ENCODE data around the gene BRD8. TPM values are rescaled to one million over a fixed set of nuclear protein-coding genes. Genes with fewer than 3 reads are reported as not detected.
"Not testable (repeated sequence)": the region's sequence is repeated elsewhere in the genome, so short reads cannot be mapped to it uniquely, and the experiment has no call there.

The BRD8 gene
- polyA plus RNA-seq, 1 donor: 228 TPM

DNA sequence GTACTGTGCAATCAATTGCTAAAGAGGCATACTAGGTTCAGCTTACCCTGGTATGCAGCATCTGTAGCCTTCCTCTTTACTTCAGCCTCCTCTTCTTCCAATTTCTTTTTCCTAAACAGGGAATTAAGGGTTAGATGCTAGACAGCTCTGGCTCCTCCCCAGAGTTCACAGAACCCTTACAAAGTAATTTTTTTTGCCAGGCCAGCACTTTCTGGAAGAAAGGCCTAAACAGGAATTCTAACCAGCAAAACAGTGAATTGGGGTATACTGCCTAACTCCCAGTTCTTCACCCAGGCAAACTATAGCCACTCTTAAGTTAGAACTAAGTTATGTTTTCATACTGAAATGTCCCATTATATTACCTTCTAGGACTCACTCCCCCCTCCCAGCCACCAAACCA lies 8.1 kb downstream of the BRD8 start:
- DNase-seq: no peak

DNA sequence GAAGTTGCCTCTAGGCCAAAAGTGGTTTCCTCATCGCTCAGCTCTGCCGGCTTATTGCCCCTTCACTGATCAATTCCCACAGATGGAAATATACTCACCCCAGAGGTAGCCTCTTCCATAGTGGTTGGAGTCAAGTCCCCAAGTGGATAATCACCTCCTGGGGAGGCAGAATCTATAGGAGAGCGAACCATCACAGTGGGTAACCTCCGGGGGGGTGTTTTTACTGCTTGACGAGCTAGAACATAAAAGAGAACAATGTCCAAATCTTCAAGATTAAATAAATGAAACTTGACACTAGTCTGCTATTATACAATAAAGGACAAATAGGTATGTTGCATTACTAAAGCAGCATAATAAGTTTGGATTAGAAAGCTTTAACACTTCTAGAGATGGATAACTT lies 9.3 kb downstream of the BRD8 start:
- no peak for DNase-seq

DNA sequence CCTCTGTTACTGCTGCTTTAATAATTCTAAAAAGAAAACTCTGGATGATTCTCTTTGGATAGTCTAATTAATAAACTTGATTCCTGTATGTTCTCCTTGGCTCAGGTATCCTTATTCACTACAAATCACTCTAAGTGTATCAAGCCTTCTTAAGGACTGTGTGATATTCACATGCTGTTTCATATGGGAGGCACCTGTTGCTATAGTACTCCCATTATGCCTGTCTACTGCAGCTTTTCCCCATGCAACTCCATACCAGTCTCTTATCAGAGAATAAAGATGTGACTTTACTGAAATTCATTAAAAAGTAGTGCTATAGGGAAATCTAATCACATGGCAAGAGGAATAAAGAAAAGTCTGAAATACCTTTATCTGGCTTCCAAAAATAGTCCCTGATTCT lies 14.7 kb downstream of the BRD8 start:
- no peak for DNase-seq

DNA sequence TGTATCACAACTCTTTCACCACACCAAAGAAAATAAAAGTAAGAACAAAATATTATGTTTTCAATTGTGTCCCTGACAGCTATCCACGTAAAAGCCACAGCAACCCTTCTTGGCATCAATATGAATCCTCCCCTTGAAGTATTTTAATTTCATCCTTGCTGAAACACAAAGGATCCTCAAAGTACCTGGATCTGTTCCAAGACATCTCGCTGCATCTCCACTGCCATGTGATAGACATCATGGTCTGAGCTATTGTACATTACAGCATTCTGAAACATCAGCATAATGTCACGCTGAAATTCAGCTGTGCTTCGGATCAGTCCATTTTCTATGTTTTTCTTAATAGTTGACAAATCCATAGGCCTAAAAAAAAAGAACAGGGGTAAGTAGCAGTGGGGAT lies 17.7 kb downstream of the BRD8 start:
- no peak for DNase-seq

DNA sequence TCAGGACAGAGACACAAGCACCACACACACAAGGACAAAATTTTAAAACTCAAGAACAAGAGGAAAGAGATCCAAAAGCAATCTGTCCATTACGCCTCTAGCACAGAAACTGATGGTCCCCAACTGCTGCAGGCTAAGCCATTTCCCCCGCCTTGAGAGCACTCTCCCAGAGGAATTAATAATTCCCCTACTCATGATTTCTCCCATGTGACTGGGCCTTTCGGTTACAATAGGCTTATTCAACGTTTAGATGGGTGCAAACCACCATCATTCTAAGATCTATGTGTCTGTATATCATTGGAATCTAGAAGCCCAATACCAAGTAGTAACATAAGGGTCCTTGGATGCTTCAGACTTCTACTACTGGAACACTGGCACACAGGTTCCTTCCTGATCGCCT lies 18.8 kb downstream of the BRD8 start:
- DNase-seq: no peak

DNA sequence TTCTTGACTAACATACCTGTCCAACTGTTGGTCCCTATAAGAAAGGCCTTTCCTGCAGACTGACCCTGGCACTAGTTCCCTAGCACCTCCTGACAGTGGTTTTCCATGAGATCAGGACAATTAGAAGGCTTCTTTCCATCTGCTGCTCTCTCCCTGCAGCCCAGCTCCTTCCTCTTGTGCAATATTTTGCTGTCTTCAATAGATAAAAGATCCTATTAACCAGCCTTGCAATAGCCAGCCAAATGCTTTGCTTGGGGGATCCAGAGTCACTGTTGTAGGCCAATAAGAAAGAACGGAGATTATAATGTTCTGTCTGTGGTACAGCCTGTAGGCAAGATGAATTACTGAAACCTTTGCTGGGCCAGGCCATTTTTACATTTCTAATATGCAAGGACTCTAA lies 20.8 kb downstream of the BRD8 start:
- DNase-seq: no peak

DNA sequence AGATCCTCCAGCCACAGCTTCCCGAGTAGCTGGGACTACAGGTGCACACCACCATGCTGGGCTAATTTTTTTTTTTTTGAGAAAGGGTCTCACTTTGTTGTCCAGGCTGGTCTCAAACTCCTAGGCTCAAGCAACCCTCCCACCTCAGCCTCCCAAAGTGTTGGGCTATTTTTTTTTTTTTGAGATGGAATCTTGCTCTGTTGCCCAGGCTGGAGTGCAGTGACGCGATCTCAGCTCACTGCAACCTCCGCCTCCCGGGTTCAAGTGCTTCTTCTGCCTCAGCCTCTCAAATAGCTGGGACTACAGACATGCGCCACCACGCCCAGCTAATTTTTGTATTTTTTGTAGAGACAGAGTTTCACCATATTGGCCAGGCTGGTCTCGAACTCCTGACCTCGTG lies 22.5 kb downstream of the BRD8 start:
- not testable (repeated sequence) for DNase-seq

DNA sequence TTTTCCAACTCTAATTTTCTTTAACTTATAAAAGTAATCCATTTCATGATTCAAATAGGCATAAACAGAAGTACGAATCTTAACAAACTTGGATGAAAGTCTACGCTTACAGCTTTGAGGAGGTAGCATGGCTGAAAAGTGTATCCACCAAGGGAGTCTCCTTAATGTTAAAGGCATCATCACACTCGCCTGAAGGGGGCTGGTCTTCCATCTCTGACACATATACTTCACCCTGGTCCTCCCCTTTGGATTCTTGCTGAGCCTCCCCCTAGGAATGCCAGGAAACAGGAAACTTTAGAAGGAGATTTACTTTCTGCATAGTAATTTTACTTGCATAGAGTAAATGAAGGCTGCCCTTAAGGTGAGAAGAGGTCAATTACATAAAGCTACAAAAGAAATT lies 28.9 kb downstream of the BRD8 start:
- DNase-seq: no peak

DNA sequence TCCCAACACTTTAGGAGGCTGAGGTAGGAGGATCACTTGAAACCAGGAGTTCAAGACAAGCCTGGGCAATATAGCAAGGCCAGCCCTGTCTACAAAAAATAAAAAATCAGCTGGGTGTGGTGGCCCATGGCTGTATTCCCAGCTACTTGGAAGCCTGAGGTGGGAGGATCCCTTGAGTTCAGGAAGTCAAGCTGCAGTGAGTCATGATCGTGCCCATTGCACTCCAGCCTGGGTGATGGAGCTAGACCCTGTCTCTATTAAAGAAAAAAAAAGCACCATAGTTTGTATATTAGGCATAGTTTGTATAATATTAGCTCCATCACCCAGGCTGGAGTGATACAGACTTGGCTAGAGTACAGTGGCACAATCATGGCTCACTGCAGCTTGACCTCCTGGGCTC lies 29.6 kb downstream of the BRD8 start:
- no peak for DNase-seq

DNA sequence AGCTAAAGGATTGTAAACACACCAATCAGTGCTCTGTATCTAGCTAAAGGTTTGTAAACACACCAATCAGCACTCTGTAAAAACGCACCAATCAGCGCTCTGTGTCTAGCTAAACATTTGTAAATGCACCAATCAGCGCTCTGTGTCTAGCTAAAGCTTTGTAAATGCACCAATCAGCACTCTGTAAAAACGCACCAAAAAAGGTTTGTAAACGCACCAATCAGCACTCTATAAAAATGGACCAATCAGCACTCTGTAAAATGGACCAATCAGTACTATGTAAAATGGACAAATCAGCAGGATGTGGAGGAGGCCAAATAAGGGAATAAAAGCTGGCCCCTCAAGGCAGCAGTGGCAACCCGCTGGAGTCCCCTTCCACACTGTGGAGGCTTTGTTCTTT lies 34.9 kb downstream of the BRD8 start:
- not testable (repeated sequence) for DNase-seq

DNA sequence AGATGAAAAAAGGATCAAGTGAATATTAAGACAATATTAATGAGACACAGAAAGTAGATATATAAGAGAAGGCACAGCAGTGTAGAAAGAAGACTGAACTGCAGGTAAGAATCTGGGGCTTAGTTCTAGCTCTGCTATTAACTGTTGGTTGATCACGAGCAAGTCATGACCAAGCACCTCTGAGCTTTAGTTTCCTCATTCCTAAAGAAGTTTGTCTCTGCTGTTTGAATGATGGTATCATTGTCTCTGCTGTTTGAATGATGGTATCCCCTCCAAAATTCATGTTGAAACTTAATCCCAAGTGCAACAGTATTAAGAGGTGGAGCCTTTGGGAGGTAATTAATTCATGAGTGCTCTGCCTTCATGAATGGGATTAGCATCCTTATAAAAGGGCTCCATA lies 36.7 kb downstream of the BRD8 start:
- no peak for DNase-seq

DNA sequence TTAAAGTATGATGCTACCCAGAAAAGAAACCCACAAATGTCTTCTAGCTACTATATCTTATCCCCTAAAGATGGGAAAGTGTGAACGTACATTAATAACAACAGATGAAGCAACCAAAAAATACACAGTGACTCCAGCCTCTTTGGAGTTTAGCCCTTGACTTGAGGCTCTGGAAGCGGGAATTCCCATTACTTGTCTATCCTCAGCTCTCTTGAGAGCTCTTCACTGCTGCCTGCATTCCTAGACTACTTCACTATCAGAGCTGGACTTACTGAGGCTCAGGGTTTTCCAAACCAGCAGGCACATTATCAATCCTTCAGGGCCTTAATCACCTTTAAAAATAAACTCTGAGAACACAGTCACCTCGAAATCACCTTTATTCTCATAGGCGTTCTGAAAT lies 38.2 kb downstream of the BRD8 start:
- no peak for DNase-seq

DNA sequence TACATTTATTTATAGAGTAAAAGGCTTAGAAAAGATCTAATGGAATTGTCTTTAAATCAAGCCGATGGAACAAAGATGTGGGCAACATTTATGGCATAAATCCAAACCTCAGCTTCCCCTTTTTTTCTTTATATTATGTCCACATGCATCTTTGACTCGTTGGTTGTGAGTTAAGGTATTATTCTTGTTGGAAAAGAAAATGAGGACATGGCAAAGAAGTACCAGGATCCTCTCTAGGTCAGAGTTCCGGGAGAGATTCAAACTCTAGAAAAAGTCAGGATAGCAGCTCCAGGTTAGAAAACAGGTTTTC lies 38.7 kb downstream of the BRD8 start:
- no peak for DNase-seq

DNA sequence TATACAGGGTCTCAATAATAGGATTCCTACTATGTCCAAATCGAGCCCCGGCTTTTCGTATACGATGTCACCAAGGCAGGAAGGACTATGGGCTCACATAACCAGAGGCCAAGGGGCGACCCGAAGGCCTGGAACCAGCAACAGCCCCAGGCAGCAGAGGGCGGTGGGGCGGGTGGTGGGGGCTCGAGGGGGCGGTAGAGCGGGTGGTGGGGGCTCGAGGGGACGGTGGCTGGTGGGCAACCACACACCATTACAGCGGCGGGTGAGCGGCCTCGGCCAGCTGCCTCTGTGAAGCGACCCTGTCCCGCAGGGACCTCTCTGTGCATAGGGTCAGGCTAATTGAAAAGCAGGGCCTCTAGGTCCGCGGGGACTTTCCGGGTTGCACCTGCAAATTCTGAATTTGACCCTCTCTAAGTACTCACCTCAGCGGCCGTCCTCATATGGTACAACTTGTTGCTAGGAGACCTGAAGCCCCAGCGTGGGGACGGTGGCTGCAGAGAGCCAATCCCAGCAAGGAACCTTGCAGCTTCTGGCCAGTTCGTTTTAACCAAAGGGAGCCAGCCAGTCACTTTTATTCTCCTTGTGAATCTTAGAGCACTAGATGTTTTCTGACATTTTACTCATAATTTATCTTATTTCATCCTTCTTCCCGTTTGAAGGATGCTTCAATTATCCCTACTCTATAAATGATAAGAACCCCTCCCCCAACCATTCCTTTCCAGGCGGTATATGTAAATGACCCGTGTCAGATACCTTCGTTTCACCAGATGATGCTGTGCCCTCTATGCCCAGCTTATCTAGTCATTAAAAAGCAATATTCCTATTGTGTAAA lies 39.3 kb downstream of the BRD8 start, which contains the start of gene NME5:
NME5 (minus strand) TSS at position 480 of the 832 bp plus-strand sequence. CDS start 648 bp downstream, outside the sequence.
- peak; percentile 78 for DNase-seq

DNA sequence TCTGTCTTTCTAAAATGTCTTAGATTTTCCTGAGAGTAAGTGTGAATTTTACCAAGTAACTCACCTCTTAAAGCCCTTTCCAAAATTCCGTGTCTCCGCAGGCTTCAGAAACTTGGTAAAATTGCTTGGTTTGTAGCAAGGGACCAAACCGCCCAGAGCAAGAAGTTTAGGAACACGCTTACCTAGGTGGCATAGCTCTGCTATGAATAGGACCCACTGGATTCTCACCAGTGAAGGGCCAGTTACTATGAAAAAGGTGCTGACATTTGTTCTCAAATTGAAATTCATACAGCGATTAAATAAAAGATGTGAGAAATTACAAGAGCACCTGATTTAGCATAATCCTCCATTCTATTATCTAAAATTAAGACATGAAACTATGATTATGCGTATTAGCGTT lies 45.9 kb downstream of the BRD8 start:
- DNase-seq: no peak

DNA sequence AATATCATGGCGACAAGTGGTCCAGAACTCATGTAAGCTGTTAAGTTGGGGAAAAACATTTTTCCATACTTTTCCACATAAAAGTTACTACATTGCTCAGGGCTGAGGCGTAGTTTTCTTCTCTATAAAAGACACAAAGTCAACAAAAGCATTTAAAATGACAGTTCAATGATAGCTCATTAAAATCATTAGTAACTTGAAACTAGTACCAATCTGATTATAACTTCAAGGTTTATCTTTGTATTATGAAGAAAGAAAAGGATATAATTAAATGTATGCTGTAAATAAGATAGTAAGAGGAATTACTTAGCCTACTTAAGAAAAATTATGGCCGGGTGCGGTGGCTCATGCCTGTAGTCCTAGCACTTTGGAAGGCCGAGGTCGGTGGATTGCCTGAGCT lies 49.1 kb downstream of the BRD8 start:
- no peak for DNase-seq

DNA sequence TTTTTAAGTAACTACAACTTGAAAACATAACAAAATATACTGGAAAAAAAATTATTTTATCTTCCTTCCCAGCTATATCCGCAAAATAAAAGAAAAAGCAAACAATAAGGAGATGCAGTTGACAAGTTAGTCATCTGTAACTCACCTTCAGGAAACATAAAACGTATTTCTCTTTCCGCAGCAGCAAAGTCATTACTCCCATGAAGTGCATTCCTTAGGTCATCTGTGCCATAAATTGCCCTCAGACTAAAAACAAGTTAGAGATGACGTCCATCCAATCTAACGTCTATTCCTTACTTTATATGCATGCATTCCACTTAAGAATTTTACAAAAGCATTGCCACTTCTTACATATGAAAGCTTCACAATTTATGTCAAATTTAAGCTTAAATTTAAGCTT lies 50.1 kb downstream of the BRD8 start:
- DNase-seq: no peak

DNA sequence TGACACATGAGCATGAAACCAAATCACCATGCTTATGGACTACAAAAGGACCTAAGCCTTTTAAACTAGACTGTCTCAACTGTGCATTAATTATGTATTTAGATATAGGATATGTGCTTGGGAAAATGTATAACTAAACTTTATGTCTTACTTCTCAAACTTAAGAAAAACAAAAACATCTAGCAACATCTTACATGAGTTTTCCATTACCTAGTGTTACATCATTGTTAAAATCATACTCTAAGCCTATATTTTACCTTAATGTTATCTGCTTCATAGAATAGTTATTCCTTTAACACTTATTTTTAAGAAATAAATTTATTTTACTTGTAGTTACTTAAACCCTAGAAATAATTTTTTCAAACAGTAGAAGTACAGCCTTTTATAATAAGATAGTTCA lies 63.2 kb downstream of the BRD8 start:
- no peak for DNase-seq

DNA sequence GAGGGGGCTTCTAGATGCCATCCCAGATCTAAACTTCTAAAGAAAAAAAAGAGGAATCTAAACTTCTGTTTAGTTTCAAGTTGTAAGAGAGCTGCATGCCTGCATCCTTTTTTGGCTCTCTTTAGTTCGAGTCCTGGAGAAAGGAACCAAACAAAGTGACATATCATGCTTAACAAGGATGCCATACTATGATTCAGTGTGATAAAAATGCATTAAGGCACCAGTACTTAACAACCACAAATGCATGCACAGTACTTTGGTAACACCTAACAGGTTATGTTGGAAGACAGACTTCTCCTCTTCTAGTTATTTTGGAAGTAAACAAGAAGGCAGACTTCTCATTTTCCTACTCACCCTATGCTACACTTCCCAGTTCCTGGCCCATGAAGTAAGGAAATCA lies 66.5 kb downstream of the BRD8 start:
- DNase-seq: no peak

DNA sequence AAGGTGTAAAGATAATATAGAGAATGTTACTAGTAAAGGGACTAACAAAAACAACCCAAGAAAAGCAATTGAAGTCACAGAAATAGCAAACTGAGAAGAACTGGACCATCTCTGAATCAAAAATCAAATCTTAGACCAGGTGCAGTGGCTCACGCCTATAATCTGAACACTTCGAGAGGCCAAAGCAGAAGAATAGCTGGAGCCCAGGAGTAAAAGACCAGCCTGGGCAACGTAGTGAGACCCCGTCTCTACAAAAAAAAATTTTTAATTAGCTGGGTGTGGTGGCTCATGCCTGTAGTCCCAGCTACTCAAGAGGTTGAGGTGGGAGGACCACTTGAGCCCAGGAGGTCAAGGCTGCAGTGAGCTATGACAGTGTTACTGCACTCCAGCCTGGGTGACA lies 67.2 kb downstream of the BRD8 start:
- no peak for DNase-seq

DNA sequence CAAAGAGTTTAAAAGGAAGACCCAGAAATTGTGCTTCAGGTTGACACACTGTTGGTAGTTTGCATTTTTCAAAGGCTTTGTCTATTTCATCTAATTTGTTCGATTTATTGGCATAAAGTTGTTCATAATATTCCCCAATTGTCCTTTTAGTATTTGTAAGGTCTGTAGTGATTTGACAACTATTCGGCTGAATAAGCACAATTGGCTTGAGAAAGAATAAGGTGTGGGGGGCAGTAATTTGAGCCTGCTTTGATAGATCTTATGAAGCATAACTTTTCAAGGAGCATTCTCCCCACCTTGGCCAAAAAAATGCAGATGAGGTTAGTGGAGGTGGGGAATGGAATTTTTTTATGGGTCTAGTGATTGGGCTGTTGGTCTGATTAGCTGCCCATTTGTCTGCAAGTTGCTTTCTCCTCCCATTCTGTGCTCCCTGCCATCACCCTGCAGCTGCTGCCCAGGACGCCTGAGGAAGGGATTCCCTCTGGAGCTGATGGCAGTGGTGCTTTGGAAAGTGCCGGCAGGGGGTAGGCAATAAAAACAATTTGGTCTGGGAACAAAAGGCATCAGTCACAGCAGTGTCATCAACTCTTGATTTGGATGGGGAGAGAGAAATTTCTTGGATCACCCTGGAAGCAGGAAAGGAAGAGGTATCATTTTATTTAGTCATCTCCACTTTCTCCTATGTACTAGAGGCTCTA lies 68.0 kb downstream of the BRD8 start:
- no peak for DNase-seq

DNA sequence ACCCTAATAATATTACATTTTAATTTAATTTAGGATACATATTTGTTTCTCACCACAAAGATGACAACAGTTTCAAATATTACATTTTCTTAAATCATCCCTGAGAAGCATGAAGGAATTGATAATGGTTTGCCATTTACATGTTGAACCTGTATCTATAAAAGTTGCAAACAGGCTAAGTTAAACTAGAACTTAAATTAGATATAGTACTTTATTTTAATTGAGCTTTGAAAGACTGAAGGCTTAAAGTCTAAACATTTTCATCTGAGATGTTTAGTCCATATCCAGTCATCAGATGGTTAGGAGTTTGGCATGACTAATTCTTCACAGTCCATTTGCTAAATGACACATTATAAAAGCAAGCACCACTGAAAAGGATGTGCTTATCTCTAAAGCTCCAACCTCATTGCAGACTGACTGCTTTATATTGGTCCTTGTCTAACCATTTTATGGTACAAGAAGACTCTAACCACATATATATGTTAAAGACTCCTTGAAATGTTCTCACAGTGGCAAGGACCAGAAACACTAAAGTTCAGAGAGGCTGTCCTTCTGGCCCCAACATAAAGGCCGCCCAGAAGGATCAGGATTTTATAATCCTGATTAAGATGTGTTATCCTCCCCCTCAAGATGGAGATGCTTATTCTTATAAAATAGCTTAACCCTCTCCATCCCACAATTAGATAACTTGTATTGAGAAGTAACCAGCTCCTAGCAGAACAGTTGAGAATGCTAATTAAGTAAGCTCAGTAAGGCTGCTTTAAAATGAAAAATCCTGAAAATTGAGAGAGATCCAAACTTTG lies 68.8 kb downstream of the BRD8 start:
- DNase-seq: no peak

DNA sequence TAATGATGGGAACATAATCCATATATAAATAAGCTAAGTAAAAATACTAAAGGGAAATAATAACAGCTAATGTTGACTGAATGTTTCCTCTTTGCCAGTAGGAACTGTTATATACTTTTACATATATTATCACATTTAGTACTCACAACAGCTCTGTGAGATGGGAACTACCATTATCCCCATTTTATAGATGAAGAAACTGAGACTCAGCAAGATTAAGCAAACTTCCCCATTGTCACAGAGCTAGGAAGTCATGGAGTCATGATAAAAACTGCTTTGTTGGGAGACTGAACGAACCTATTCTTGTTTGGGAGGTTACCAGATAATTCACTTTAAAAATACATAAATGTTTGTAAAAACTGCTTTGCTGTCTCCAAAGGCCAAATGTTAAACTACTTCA lies 71.2 kb downstream of the BRD8 start:
- DNase-seq: no peak
